ENCODE results near the gene HYI.

- TF ChIP-seq TARDBP (IDR thresholded peaks at IDR 0.05) (no peak), ARNT (IDR thresholded peaks at IDR 0.05) (no peak)
These were observed 816 bp downstream of the HYI start for GRCh38 chr1:43452789-43453441.

Data from HEK293T (cell line).